Ascending aorta (tissue), 2 donors: ENCODE results near the gene NID2. TPM values are rescaled to one million over a fixed set of nuclear protein-coding genes. Genes with fewer than 3 reads are reported as not detected.

ENCODE experiments used
- DNase-seq, 2 donors: peaks; one replicate each; pipeline ENCODE4 v3.0.0-alpha.2; 2019; ENCODE audit warnings: low spot score in 2 of 2
- H3K27ac ChIP-seq, 2 donors: fragments of 200-600 bp; sonication (generic); one replicate each; pipeline ENCODE4 v1.5.1; 2016 to 2017; ENCODE audit warnings: mild to moderate bottlenecking in 1 of 2
- H3K27me3 ChIP-seq: fragments of 200-600 bp; sonication (generic); one replicate; pipeline ENCODE4 v1.5.1; 2017
- H3K36me3 ChIP-seq, 2 donors: fragments of 200-600 bp; sonication (generic); one replicate each; pipeline ENCODE4 v1.5.1; 2016
- H3K4me1 ChIP-seq, 2 donors: fragments of 200-600 bp; sonication (generic); one replicate each; pipeline ENCODE4 v1.5.1; 2016 to 2017; ENCODE audit warnings: mild to moderate bottlenecking in 1 of 2
- H3K4me3 ChIP-seq, 2 donors: fragments of 200-600 bp; sonication (generic); one replicate each; pipeline ENCODE4 v1.5.1; 2016 to 2017; ENCODE audit warnings: mild to moderate bottlenecking in 1 of 2
- H3K9me3 ChIP-seq, 2 donors: fragments of 200-600 bp; sonication (generic); one replicate each; pipeline ENCODE4 v1.5.1; 2016
- intact Hi-C: fragments of 100-400 bp; cut with DNase I; formaldehyde crosslinking; loops from one replicate; pipeline ENCODE4 v1.15.1; 2023
- total RNA-seq: library from RNA; depleted of rRNA; stranded (reverse); fragments of >200 nt; gene quantifications from one replicate; pipeline ENCODE4 v1.1.0, GENCODE V29; 2016
- TF ChIP-seq, protein P1 (sequence below), 3 experiments: fragments of 200-600 bp in 2 of 3; fragments of 450-650 bp in 1 of 3; sonication (generic) in 2 of 3; IDR thresholded peaks; one replicate each; pipeline ENCODE4 v1.5.1; 2016 to 2019; ENCODE audit warnings: antibody characterized with exemption in 3 of 3, mild to moderate bottlenecking in 1 of 3, moderate library complexity in 1 of 3

NID2 gene
- total RNA-seq, 1 donor from 2014 or later: 12.2 TPM

DNA sequence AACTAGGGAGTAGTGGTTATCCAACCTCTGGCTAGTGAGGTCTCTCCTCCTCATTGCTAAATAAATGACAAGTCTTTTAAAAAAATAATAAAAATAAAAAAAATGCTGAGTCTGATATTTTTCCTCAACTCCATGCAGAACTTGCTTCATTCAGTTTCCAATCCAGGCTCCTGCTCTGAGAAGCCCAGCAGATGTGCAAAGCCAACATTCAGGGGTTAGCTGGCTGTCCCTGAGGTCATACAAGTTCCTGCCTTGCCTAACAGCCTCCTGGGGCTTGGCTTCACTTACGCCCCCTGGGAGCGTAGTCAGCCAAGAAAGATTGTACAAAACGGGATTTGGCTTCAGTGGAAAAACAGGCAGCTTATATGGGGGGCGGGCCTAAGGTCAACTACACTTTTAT lies 56.2 kb downstream of the NID2 start:
- no peaks in the 10 kb centered on the region for H3K9me3 ChIP-seq
- intact Hi-C loops: no loop called here
- no peak overlapping the region for H3K4me3 ChIP-seq
- H3K36me3 ChIP-seq: peaks cover 17 to 40% of the 10 kb centered on the region in 2 donors
- TF ChIP-seq, protein P1, sequence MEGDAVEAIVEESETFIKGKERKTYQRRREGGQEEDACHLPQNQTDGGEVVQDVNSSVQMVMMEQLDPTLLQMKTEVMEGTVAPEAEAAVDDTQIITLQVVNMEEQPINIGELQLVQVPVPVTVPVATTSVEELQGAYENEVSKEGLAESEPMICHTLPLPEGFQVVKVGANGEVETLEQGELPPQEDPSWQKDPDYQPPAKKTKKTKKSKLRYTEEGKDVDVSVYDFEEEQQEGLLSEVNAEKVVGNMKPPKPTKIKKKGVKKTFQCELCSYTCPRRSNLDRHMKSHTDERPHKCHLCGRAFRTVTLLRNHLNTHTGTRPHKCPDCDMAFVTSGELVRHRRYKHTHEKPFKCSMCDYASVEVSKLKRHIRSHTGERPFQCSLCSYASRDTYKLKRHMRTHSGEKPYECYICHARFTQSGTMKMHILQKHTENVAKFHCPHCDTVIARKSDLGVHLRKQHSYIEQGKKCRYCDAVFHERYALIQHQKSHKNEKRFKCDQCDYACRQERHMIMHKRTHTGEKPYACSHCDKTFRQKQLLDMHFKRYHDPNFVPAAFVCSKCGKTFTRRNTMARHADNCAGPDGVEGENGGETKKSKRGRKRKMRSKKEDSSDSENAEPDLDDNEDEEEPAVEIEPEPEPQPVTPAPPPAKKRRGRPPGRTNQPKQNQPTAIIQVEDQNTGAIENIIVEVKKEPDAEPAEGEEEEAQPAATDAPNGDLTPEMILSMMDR (IDR thresholded peaks at IDR 0.05): no peak
- H3K27ac ChIP-seq: no peak overlapping the region
- DNase-seq: no peak
- peaks cover 0 to 6% of the 10 kb centered on the region in 2 donors for H3K4me1 ChIP-seq
- H3K27me3 ChIP-seq: no peaks in the 10 kb centered on the region

DNA sequence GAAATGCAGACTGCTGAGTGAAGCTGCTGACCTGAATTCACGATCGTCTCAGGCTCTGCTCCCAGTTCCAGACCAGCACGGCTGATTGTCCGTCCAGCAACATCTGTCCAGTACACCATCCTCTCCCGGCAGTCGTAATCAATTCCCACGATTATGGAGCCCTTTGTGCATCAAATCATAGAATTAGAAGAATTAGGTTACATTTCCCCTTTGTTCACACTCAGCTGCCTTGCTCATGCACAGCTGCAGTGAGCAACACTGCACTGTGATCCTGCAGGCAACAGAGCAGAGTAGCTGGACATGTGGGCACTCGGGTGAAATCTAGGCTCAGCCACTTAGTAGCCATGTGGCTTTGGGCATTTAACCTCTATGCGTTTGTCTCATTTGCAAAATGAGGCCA lies 57.3 kb downstream of the NID2 start:
- TF ChIP-seq, protein P1 (IDR thresholded peaks at IDR 0.05): no peak
- H3K36me3 ChIP-seq: peaks cover 21 to 46% of the 10 kb centered on the region in 2 donors
- H3K4me1 ChIP-seq: peaks cover 0 to 6% of the 10 kb centered on the region in 2 donors
- intact Hi-C loops: no loop called here
- no peaks in the 10 kb centered on the region for H3K9me3 ChIP-seq
- no peaks in the 10 kb centered on the region for H3K27me3 ChIP-seq
- H3K27ac ChIP-seq: no peak overlapping the region
- no peak for DNase-seq
- H3K4me3 ChIP-seq: no peak overlapping the region

DNA sequence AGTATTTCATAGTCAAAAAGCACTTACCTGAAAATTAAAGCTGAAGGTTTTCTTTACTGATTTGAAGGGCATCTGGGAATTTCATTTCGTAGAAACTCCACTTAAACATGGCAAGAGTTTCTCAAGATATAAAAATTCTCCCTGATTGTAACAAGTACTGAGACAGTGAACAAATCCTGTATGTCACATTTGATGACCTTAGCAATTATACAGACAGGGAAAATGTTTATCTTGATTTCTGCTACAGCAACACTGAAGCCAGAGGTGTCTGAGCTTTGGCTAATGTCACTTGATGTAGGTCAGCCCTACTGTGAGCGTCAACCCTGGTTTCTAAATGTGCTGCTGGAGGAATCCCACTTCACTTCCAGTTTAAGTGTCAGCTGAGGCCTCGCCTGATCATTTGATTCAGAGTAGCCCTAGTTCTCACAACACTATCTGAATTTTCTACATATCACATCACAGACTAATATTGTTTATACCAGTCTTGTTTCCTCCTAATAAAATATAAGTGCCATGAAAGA lies 58.6 kb downstream of the NID2 start:
- TF ChIP-seq, protein P1 (IDR thresholded peaks at IDR 0.05): no peak
- no peaks in the 10 kb centered on the region for H3K27me3 ChIP-seq
- DNase-seq: no peak
- H3K4me1 ChIP-seq: peaks cover 0 to 6% of the 10 kb centered on the region in 2 donors
- no peak overlapping the region for H3K4me3 ChIP-seq
- H3K9me3 ChIP-seq: no peaks in the 10 kb centered on the region
- peaks cover 31 to 57% of the 10 kb centered on the region in 2 donors for H3K36me3 ChIP-seq
- H3K27ac ChIP-seq: no peak overlapping the region
- intact Hi-C loops: no loop called here

DNA sequence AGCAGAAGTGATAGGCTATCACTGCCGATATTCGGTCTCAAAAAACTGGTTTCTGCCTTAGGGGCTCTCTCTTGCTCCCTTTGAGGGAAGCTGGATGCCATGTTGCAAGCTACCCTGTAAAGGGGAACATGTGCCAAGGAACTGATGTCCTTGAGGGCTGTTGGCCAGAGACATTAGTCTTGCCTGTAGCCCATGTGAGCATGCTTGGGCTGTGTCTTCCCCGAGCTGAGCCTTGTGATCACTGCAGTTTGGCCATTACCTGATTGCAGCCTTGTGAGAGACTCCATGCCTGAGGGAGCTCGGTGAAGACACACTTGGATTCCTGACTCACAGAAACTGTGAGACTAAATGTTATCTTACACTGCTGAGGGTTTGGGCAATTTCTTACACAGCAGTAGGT lies 60.7 kb downstream of the NID2 start:
- Histone ChIP-seq H3K4me3 (no peak overlapping the region), H3K36me3 (peaks cover 42 to 77% of the 10 kb centered on the region in 2 donors), H3K4me1 (peaks cover 0 to 9% of the 10 kb centered on the region in 2 donors), H3K27me3 (no peaks in the 10 kb centered on the region), H3K27ac (no peak overlapping the region), H3K9me3 (no peaks in the 10 kb centered on the region)
- intact Hi-C loops: no loop called here
- DNase-seq: no peak
- TF ChIP-seq, protein P1 (IDR thresholded peaks at IDR 0.05): no peak

DNA sequence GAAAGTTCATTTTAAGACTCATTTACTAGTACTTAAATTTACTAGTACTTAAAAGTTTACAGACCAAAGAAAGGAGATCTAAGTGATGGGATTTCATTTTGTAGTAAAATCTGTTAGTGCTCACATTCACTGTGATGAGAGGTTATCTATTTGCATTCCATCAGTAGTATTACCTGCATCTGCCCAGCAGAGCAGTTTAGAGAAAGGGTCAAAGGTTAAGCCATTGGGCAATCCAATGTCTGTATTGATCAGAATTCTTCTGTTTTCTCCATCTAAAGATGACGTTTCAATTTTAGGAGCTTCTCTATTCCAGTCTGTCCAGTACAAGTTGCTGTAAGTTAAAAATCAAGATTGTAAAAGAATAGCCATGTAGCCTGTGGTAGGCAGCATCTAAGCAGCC lies 61.2 kb downstream of the NID2 start:
- no peak for DNase-seq
- no peak overlapping the region for H3K4me3 ChIP-seq
- intact Hi-C loops: no loop called here
- H3K36me3 ChIP-seq: peaks cover 43 to 82% of the 10 kb centered on the region in 2 donors
- peaks cover 0 to 10% of the 10 kb centered on the region in 2 donors for H3K4me1 ChIP-seq
- no peaks in the 10 kb centered on the region for H3K9me3 ChIP-seq
- TF ChIP-seq, protein P1 (IDR thresholded peaks at IDR 0.05): no peak
- no peak overlapping the region for H3K27ac ChIP-seq
- no peaks in the 10 kb centered on the region for H3K27me3 ChIP-seq

DNA sequence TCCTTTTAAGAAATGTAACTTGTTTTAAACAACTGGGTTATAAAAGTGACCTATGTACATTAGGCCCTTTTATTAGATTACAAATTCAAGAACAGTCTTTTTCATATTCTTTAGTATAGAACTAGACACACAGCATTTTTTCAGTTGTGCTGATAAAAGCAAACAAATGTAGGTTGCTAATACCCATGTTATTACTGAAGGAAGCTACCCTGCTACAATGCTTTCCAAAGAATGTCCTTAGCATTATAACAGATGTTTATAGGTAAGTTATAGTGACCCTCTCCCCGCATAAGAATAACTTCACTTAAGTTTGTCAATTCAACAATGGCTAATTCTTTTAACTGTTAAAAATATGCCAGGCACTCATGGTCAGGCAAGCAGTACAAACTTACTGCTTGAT lies 61.6 kb downstream of the NID2 start:
- Histone ChIP-seq H3K4me1 (peaks cover 0 to 6% of the 10 kb centered on the region in 2 donors), H3K27me3 (no peaks in the 10 kb centered on the region), H3K27ac (no peak overlapping the region), H3K36me3 (peaks cover 47 to 86% of the 10 kb centered on the region in 2 donors), H3K4me3 (no peak overlapping the region), H3K9me3 (no peaks in the 10 kb centered on the region)
- no peak for DNase-seq
- intact Hi-C loops: no loop called here
- TF ChIP-seq, protein P1 (IDR thresholded peaks at IDR 0.05): no peak
